K562 (cell line): ENCODE measurements around the gene NPEPL1. TPM values are rescaled to one million over a fixed set of nuclear protein-coding genes. Genes with fewer than 3 reads are reported as not detected.
A peak's percentile ranks its signal among the peaks of the same experiment; 100 is the strongest.

Experiments
- ATAC-seq: fragments of 200-7000 bp; cut with Tn5 transposase; 3 replicates; pipeline ENCODE4 v1.9.1; 2020; ENCODE audit warnings: moderate library complexity
- BruUV-seq: library from RNA; stranded (reverse); fragments of 400-500 nt; replicated peaks from 2 replicates; lab custom pipeline; 2021; lab: Mats Ljungman, UMichigan
- CTCF ChIA-PET: fragments of 300-600 bp; formaldehyde crosslinking; extraction: SDS; loops from one replicate; lab custom pipeline; 2021; ENCODE audit warnings: low intra/inter-chr PET ratio; lab: Yijun Ruan, JAX
- POLR2A ChIA-PET: fragments of 300-600, 350-650 bp; sonication (Branson Sonifier 250); formaldehyde crosslinking; extraction: SDS; loops from one replicate; lab custom pipeline; 2021; ENCODE audit warnings: antibody characterized with exemption, inconsistent platforms; lab: Yijun Ruan, JAX
- DNase-seq, 4 experiments: peaks; one replicate each; pipeline versions ENCODE4 v3.0.0 to v3.0.0-alpha.2; 2011 to 2018; ENCODE audit warnings: low spot score in 3 of 4, mixed read lengths in 3 of 4; ENCODE audit errors: extremely low read depth in 1 of 4
- FAIRE-seq: peaks from 2 replicates; lab custom pipeline; 2011; peaks lifted over from hg19 to GRCh38; lab: Jason Lieb, UNC
- H2AFZ ChIP-seq: 2 replicates; pipeline ENCODE4 v1.6.0; 2011; ENCODE audit warnings: low read depth, low read length, control low read depth, inconsistent platforms
- H3K27ac ChIP-seq: fragments of 200-600 bp; 3 replicates; pipeline ENCODE4 v1.8.0; 2011; ENCODE audit warnings: low read depth, mild to moderate bottlenecking, control low read depth, inconsistent platforms, low read length, moderate library complexity, mixed read lengths; ENCODE audit errors: extremely low read depth
- H3K27me3 ChIP-seq, 2 experiments: fragments of 300-600 bp in 1 of 2; 2 replicates in 1 of 2; 3 replicates in 1 of 2; pipeline versions ENCODE4 v1.6.0 to v1.8.0; 2011; ENCODE audit warnings: inconsistent platforms in 2 of 2, low read length in 2 of 2, mild to moderate bottlenecking in 1 of 2, mixed read lengths in 1 of 2, moderate library complexity in 1 of 2; ENCODE audit not compliant: control insufficient read depth in 2 of 2, insufficient read depth in 2 of 2
- H3K36me3 ChIP-seq: fragments of 300-600 bp; 3 replicates; pipeline ENCODE4 v1.8.0; 2011; ENCODE audit warnings: mild to moderate bottlenecking, low read length, inconsistent platforms; ENCODE audit not compliant: control insufficient read depth, insufficient read depth
- H3K4me1 ChIP-seq, 2 experiments: fragments of 200-600 bp in 1 of 2; replicated peaks in 1 of 2; 2 replicates in 1 of 2; 3 replicates in 1 of 2; pipeline versions ENCODE4 v1.5.1 to v1.8.0; 2011; ENCODE audit warnings: inconsistent platforms in 2 of 2, low read length in 2 of 2, mild to moderate bottlenecking in 1 of 2, mixed read lengths in 1 of 2, moderate library complexity in 1 of 2; ENCODE audit not compliant: control insufficient read depth in 2 of 2, insufficient read depth in 2 of 2
- H3K4me2 ChIP-seq: 2 replicates; pipeline ENCODE4 v1.6.1; 2011; ENCODE audit warnings: low read length, control low read depth, inconsistent platforms, mixed read lengths; ENCODE audit not compliant: insufficient read depth
- H3K4me3 ChIP-seq: fragments of 200-600 bp; sonication (generic), shearing (Covaris generic); 2 replicates; pipeline ENCODE4 v1.5.1; 2016; ENCODE audit warnings: control low read depth, inconsistent platforms
- H3K79me2 ChIP-seq: fragments of 200-600 bp; 3 replicates; pipeline ENCODE4 v1.8.0; 2011; ENCODE audit warnings: low read length, inconsistent platforms; ENCODE audit not compliant: control insufficient read depth, insufficient read depth
- H3K9ac ChIP-seq, 2 experiments: 2 replicates each; pipeline versions ENCODE4 v1.6.0 to v1.6.1; 2011; ENCODE audit warnings: low read depth in 2 of 2, low read length in 2 of 2, control low read depth in 1 of 2, inconsistent platforms in 1 of 2, mild to moderate bottlenecking in 1 of 2, mixed read lengths in 1 of 2; ENCODE audit not compliant: insufficient read depth in 1 of 2
- H3K9me1 ChIP-seq: one replicate; pipeline ENCODE4 v1.6.0; 2011; ENCODE audit warnings: inconsistent platforms, mild to moderate bottlenecking, low read length, moderate library complexity; ENCODE audit not compliant: control insufficient read depth, insufficient read depth
- H3K9me3 ChIP-seq: replicated peaks from 2 replicates; pipeline ENCODE4 v1.5.1; 2011; ENCODE audit warnings: low read depth, low read length, inconsistent platforms; ENCODE audit not compliant: control insufficient read depth, insufficient read depth
- H4K20me1 ChIP-seq: replicated peaks from 2 replicates; pipeline ENCODE4 v1.6.1; 2011; ENCODE audit warnings: low read length, inconsistent platforms, mixed read lengths; ENCODE audit not compliant: control insufficient read depth, insufficient read depth
- CHD4 ChIP-seq: fragments of 200-600 bp; sonication (generic); IDR thresholded peaks from 3 replicates; pipeline ENCODE4 v1.6.1; 2012; ENCODE audit warnings: low read depth, mild to moderate bottlenecking, mixed read lengths, low read length, inconsistent platforms; ENCODE audit not compliant: insufficient read depth, insufficient replicate concordance, poor library complexity, severe bottlenecking
- CSDE1 ChIP-seq, 2 experiments: fragments of 450-650 bp; IDR thresholded peaks; 2 replicates each; pipeline ENCODE4 v1.6.1; 2016; ENCODE audit warnings: mild to moderate bottlenecking in 1 of 2
- ERF ChIP-seq: fragments of 450-650 bp; formaldehyde crosslinking; IDR thresholded peaks from 2 replicates; pipeline ENCODE4 v1.4.0; 2020; ENCODE audit warnings: mild to moderate bottlenecking, mixed read lengths
- KLF10 ChIP-seq: fragments of 250-450 bp; sonication (Bioruptor Pico); IDR thresholded peaks from 2 replicates; pipeline ENCODE4 v1.6.1; 2021; ENCODE audit warnings: matching md5 sums
- RAD21 ChIP-seq, 2 experiments: fragments of 250-450 bp in 1 of 2; fragments of 450-650 bp in 1 of 2; sonication (Bioruptor Pico) in 1 of 2; formaldehyde crosslinking in 1 of 2; IDR thresholded peaks in 1 of 2; conservative IDR thresholded peaks in 1 of 2; 2 replicates each; pipeline versions ENCODE4 v1.4.0 to v1.8.0; 2020 to 2022; ENCODE audit warnings: mild to moderate bottlenecking in 2 of 2, moderate library complexity in 1 of 2
- SIN3B ChIP-seq: fragments of 450-650 bp; IDR thresholded peaks from 2 replicates; pipeline ENCODE4 v1.6.1; 2017; ENCODE audit warnings: low read depth, mild to moderate bottlenecking, moderate library complexity
- SP1 ChIP-seq: sonication (generic); formaldehyde crosslinking; IDR thresholded peaks from 2 replicates; pipeline ENCODE4 v1.8.1; 2022; ENCODE audit warnings: mild to moderate bottlenecking, missing genetic modification reagents
- SRSF9 ChIP-seq: fragments of 200-400 bp; formaldehyde crosslinking; IDR thresholded peaks from 2 replicates; pipeline ENCODE4 v1.6.1; 2017; ENCODE audit warnings: low read depth, low read length, borderline replicate concordance
- THRB ChIP-seq: fragments of 450-650 bp; formaldehyde crosslinking; conservative IDR thresholded peaks from 2 replicates; pipeline ENCODE4 v1.4.0; 2022; ENCODE audit warnings: mild to moderate bottlenecking, missing genetic modification characterization
- ZNF175 ChIP-seq: fragments of 200-800 bp; sonication (Bioruptor generic); IDR thresholded peaks from 2 replicates; pipeline ENCODE4 v1.6.1; 2016; ENCODE audit warnings: low read depth, mild to moderate bottlenecking, missing genetic modification characterization, missing compliant biosample characterization
- ZNF431 ChIP-seq: sonication (generic); formaldehyde crosslinking; IDR thresholded peaks from 2 replicates; pipeline ENCODE4 v1.8.0; 2022; ENCODE audit warnings: mild to moderate bottlenecking, missing genetic modification reagents
- WGBS: fragments of 100-300 bp; shearing (Covaris generic); methylation state at CpG from one replicate; pipeline ENCODE4 v1.1.6; 2016; ENCODE audit warnings: low coverage, mixed read lengths; ENCODE audit not compliant: insufficient coverage; ENCODE audit errors: missing lambda C conversion rate; 5-methylcytosine and 5-hydroxymethylcytosine counted together
- in situ Hi-C: fragments of 300-500 bp; cut with MboI; formaldehyde crosslinking; loops from 4 replicates; pipeline ENCODE4 v1.15.0; 2018; ENCODE audit warnings: inconsistent platforms, mixed read lengths
- intact Hi-C: fragments of 100-400 bp; cut with micrococcal nuclease; formaldehyde crosslinking; loops from 2 replicates; pipeline ENCODE4 v1.14.2; 2022
- polyA plus RNA-seq, 8 experiments: library from polyadenylated mRNA; depleted of rRNA in 4 of 8; stranded (reverse) in 5 of 8; unstranded in 3 of 8; fragments of >200 nt; fragmentation: Nextera tagmentation in 2 of 8; fragmentation: Illumina TruSeq in 1 of 8; extraction: Ambion mirVana in 2 of 8; extraction: Trizol in 1 of 8; gene quantifications; 2 replicates each; pipeline versions ENCODE4 v1.2.1 to v1.2.3, GENCODE V29; 2011 to 2014; ENCODE audit warnings: inconsistent platforms in 1 of 8, missing spikeins in 1 of 8
- total RNA-seq, 7 experiments: library from RNA; depleted of rRNA in 6 of 7; stranded (reverse); fragments of >200 nt in 6 of 7; fragmentation: Illumina TruSeq in 2 of 7; extraction: Trizol in 2 of 7; gene quantifications; 2 replicates each; pipeline versions ENCODE4 v1.2.1 to v1.2.3, GENCODE V29; 2011 to 2021; ENCODE audit warnings: low replicate concordance in 1 of 7
- TF ChIP-seq, protein P1 (sequence below): fragments of 450-650 bp; formaldehyde crosslinking; IDR thresholded peaks from 2 replicates; pipeline ENCODE4 v1.4.0; 2022; ENCODE audit warnings: missing genetic modification characterization

Gene NPEPL1
- total and polyA plus RNA-seq, 9 of the 15 experiments (the other 6 are each of a cell fraction or from before 2014, with no cell fraction given) = 0.04 to 5.6 (median 0.94) TPM

DNA sequence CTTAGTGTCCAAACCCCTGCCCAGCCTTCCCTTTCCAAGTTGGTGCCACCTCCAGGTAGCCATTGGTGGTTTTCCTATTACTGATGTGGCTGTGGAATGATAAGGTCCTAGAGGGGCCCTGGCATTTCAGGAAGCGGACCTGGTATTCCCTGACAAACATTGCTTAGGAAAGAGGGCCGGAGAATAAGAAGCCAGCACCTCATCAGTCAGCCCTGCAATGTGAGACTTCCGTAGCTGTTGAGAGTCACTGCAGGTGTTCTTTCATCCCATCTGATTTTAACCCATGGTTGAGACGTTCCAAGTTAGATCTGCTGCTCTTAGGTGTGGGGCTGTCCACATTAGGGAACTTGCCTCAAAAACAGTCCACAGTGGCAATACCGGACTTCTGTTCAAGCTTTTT is 14.8 kb upstream of the NPEPL1 start:
- Histone ChIP-seq H2AFZ (no peak overlapping the region), H3K27ac (no peak overlapping the region), H3K4me1 (no peaks in the 10 kb centered on the region), H4K20me1 (no peaks in the 10 kb centered on the region), H3K9me3 (no peaks in the 10 kb centered on the region), H3K79me2 (no peaks in the 10 kb centered on the region), H3K9me1 (no peaks in the 10 kb centered on the region), H3K36me3 (peaks cover 66% of the 10 kb centered on the region), H3K4me3 (no peak overlapping the region), H3K9ac (no peak overlapping the region), H3K4me2 (no peak overlapping the region), H3K27me3 (no peaks in the 10 kb centered on the region)
- BruUV-seq = TSS peak; percentile 41
- no peak for DNase-seq
- WGBS = 82% methylated on average over 5 of the region's 5 CpGs
- in situ Hi-C loops = no loop called here
- CTCF ChIA-PET = no interaction called here
- TF ChIP-seq ZNF431 (CRISPR knock-in tag) = no peak
- no peak for TF ChIP-seq KLF10 (CRISPR knock-in tag)
- TF ChIP-seq SP1 = no peak
- TF ChIP-seq CSDE1 (IDR thresholded peaks at IDR 0.05) = no peak
- POLR2A ChIA-PET = interaction anchor here (1.6 kb wide), 1 partner anchor 18 kb away, joined by 4 read pairs; no protein-coding TSS in a partner anchor
- FAIRE-seq = no peak
- intact Hi-C loops = no loop called here
- no peak for ATAC-seq

GRCh38 chr20:58678806-58679205 is 13.8 kb upstream of the NPEPL1 start:
- Histone ChIP-seq H4K20me1 (no peaks in the 10 kb centered on the region), H3K4me3 (no peak overlapping the region), H3K9ac (no peak overlapping the region), H3K27ac (no peak overlapping the region), H3K79me2 (no peaks in the 10 kb centered on the region), H3K9me3 (no peaks in the 10 kb centered on the region), H3K4me2 (no peak overlapping the region), H3K9me1 (no peaks in the 10 kb centered on the region), H2AFZ (no peak overlapping the region), H3K36me3 (peaks cover 56% of the 10 kb centered on the region), H3K27me3 (no peaks in the 10 kb centered on the region), H3K4me1 (no peaks in the 10 kb centered on the region)
- WGBS = 94% methylated on average over 8 of the region's 8 CpGs
- ChIA-PET CTCF (no interaction called here), POLR2A (no interaction called here)
- no peak for FAIRE-seq
- in situ Hi-C loops (no loop called here), intact Hi-C loops (no loop called here)
- DNase-seq = no peak
- no peak for ATAC-seq
- no TSS peak for BruUV-seq
- TF ChIP-seq ERF (CRISPR knock-in tag) = no peak
- no peak for TF ChIP-seq RAD21 (CRISPR knock-in tag; conservative IDR thresholded peaks at IDR 0.05 in 1 of 2, IDR thresholded peaks at IDR 0.05 in 1 of 2)
- no peak for TF ChIP-seq SRSF9
- TF ChIP-seq, protein P1, sequence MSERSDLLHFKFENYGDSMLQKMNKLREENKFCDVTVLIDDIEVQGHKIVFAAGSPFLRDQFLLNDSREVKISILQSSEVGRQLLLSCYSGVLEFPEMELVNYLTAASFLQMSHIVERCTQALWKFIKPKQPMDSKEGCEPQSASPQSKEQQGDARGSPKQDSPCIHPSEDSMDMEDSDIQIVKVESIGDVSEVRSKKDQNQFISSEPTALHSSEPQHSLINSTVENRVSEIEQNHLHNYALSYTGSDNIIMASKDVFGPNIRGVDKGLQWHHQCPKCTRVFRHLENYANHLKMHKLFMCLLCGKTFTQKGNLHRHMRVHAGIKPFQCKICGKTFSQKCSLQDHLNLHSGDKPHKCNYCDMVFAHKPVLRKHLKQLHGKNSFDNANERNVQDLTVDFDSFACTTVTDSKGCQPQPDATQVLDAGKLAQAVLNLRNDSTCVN (CRISPR knock-in tag) = no peak
- no peak for TF ChIP-seq ZNF175 (CRISPR knock-in tag)
- no peak for TF ChIP-seq CHD4
- TF ChIP-seq THRB (CRISPR knock-in tag) = no peak
- no peak for TF ChIP-seq SIN3B
